Activated B cell treated with CpG ODN at 0.5 μM for 24 hours (primary cell): ENCODE results near the gene CEP78. TPM values are rescaled to one million over a fixed set of nuclear protein-coding genes. Genes with fewer than 3 reads are reported as not detected.
A peak's percentile ranks its signal among the peaks of the same experiment; 100 is the strongest.

Experiments
- ATAC-seq: fragments of 200-7000 bp; cut with Tn5 transposase; one replicate; pipeline ENCODE4 v1.10.0; 2021; ENCODE audit warnings: low read depth, mild to moderate bottlenecking, moderate library complexity
- CTCF ChIA-PET: fragments of 350-600 bp; sonication (Branson Sonifier 250); formaldehyde crosslinking; loops from one replicate; lab custom pipeline; 2021; ENCODE audit warnings: antibody characterized with exemption; lab: Charles Lee
- POLR2A ChIA-PET: fragments of 350-600 bp; sonication (Branson Sonifier 250); formaldehyde crosslinking; loops from one replicate; lab custom pipeline; 2021; ENCODE audit warnings: antibody characterized with exemption; lab: Charles Lee
- DNase-seq: peaks from one replicate; pipeline ENCODE4 v3.0.0; 2022
- H3K27ac Mint-ChIP-seq: one replicate; pipeline ENCODE4 v1.8.0; 2020; ENCODE audit warnings: mixed read lengths
- H3K27me3 Mint-ChIP-seq: one replicate; pipeline ENCODE4 v1.8.0; 2021; ENCODE audit warnings: mixed read lengths
- H3K36me3 Mint-ChIP-seq: one replicate; pipeline ENCODE4 v1.8.0; 2021; ENCODE audit warnings: low read depth, mixed read lengths
- H3K4me1 Mint-ChIP-seq: one replicate; pipeline ENCODE4 v1.8.0; 2021; ENCODE audit warnings: mixed read lengths
- H3K4me3 Mint-ChIP-seq: one replicate; pipeline ENCODE4 v1.8.0; 2020; ENCODE audit warnings: mild to moderate bottlenecking, mixed read lengths
- H3K9me3 Mint-ChIP-seq: one replicate; pipeline ENCODE4 v1.8.0; 2020; ENCODE audit warnings: mixed read lengths
- intact Hi-C: fragments of 100-400 bp; cut with micrococcal nuclease; formaldehyde crosslinking; loops from one replicate; pipeline ENCODE4 v1.15.1; 2024
- total RNA-seq: library from RNA; stranded (reverse); gene quantifications from 2 replicates; pipeline ENCODE4 v1.2.3, GENCODE V29; 2022
- TF ChIP-seq, protein P1 (sequence below): fragments of 200-600 bp; IDR thresholded peaks from one replicate; pipeline ENCODE4 v1.8.0; 2022; ENCODE audit warnings: antibody characterized with exemption, mild to moderate bottlenecking

The CEP78 gene
- total RNA-seq, 1 donor from 2014 or later, result 18.1 TPM

DNA sequence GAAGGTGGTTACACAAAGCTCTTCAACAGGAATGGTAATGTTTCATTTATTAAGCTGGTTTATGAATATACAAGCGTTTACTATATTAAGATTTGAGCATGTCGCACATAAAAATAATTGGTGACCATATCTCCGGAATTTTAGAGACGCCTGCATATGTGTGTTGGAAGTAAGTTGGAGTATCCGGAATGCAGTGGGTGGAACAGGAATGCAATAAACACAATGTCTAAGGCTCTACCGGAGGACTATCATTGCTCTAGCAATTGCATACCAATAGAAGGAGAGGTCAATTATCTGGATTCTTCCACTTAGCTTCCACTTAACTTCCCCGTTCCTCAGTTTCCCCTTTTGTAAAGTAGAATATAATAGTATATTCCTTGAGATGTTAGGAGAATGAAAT, 1.1 kb upstream of the CEP78 start:
- ChIA-PET POLR2A (no interaction called here), CTCF (no interaction called here)
- Mint-ChIP-seq H3K9me3 (no peaks in the 10 kb centered on the region), H3K36me3 (peaks cover 3% of the 10 kb centered on the region), H3K4me3 (peak overlapping the region; percentile 97), H3K27me3 (no peaks in the 10 kb centered on the region), H3K4me1 (peaks cover 23% of the 10 kb centered on the region), H3K27ac (no peak overlapping the region)
- TF ChIP-seq, protein P1, sequence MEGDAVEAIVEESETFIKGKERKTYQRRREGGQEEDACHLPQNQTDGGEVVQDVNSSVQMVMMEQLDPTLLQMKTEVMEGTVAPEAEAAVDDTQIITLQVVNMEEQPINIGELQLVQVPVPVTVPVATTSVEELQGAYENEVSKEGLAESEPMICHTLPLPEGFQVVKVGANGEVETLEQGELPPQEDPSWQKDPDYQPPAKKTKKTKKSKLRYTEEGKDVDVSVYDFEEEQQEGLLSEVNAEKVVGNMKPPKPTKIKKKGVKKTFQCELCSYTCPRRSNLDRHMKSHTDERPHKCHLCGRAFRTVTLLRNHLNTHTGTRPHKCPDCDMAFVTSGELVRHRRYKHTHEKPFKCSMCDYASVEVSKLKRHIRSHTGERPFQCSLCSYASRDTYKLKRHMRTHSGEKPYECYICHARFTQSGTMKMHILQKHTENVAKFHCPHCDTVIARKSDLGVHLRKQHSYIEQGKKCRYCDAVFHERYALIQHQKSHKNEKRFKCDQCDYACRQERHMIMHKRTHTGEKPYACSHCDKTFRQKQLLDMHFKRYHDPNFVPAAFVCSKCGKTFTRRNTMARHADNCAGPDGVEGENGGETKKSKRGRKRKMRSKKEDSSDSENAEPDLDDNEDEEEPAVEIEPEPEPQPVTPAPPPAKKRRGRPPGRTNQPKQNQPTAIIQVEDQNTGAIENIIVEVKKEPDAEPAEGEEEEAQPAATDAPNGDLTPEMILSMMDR, result no peak
- intact Hi-C loops, result loop anchor here (5.0 to 10.0 kb wide), 2 partner anchors 38 to 200 kb away; partner anchors contain the start of gene GNAQ
- DNase-seq (no peak), ATAC-seq (no peak)

DNA sequence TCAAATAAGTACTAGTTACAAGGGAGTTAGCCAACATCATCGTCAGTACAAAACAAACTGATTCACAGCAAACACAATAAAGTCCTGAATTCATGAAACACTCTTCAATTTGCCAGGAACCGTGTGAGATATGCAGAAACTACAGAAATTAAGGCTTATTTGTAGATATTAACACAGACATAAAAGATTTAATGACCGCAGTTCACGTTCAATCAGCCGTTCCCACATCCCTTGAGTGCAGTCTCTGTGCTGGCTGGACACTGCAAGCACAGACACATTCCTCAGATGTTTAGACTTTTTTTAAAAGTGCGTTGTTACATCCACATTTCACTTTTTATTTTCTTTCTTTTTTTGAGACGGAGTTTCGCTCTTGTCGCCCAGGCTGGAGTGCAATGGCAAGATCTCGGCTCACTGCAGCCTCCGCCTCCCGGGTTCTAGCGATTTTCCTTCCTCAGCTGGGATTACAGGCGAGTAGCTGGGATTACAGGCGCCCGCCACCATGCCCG, 566 bp upstream of the CEP78 start:
- Mint-ChIP-seq H3K4me3 (peak overlapping the region; percentile 97), H3K27ac (peak overlapping the region; percentile 93), H3K36me3 (peaks cover 7% of the 10 kb centered on the region), H3K27me3 (no peaks in the 10 kb centered on the region), H3K9me3 (no peaks in the 10 kb centered on the region), H3K4me1 (peaks cover 23% of the 10 kb centered on the region)
- TF ChIP-seq, protein P1, result no peak
- CTCF ChIA-PET, result no interaction called here
- ATAC-seq, result no peak
- intact Hi-C loops, result loop anchor here (5.0 to 10.0 kb wide), 2 partner anchors 38 to 201 kb away; partner anchors contain the start of gene GNAQ
- POLR2A ChIA-PET, result interaction anchor here (1.6 kb wide), 1 partner anchor 62 kb away, joined by 10 read pairs; the partner anchor contains the start of gene PSAT1
- DNase-seq, result no peak

DNA sequence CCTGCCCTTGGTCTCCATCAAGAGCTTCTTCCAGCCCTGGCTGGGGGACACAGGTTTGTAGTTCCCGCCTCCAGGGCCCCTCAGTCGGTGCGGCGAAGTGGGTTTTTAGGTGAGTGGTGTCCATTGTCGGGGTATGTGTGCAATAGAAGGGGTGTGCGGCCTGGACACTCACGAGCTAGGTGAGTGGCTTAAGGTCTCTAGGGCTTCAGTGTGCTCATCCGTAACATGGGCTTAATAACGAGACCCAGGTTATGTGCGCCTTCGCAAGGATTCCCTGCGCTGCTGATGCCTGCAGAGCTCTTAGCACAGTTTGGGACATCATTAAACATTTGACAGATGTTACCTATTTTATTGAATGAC, 656 bp downstream of the CEP78 start:
- CTCF ChIA-PET, result no interaction called here
- no peaks in the 10 kb centered on the region for H3K27me3 Mint-ChIP-seq
- POLR2A ChIA-PET, result interaction anchor here (0.7 to 1.6 kb wide), 2 partner anchors 61 to 712 kb away, joined by 10 to 15 read pairs; partner anchors contain the start of gene PSAT1
- intact Hi-C loops, result loop anchor here (1.0 to 10.0 kb wide), 5 partner anchors 39 to 1334 kb away; partner anchors contain the start of genes GNAQ, PSAT1, TLE4 and VPS13A
- no peaks in the 10 kb centered on the region for H3K9me3 Mint-ChIP-seq
- no peak for ATAC-seq
- peaks cover 17% of the 10 kb centered on the region for H3K36me3 Mint-ChIP-seq
- H3K27ac Mint-ChIP-seq, result peak overlapping the region; percentile 58
- TF ChIP-seq, protein P1, result no peak
- peaks cover 23% of the 10 kb centered on the region for H3K4me1 Mint-ChIP-seq
- H3K4me3 Mint-ChIP-seq, result peak overlapping the region; percentile 97
- no peak for DNase-seq

DNA sequence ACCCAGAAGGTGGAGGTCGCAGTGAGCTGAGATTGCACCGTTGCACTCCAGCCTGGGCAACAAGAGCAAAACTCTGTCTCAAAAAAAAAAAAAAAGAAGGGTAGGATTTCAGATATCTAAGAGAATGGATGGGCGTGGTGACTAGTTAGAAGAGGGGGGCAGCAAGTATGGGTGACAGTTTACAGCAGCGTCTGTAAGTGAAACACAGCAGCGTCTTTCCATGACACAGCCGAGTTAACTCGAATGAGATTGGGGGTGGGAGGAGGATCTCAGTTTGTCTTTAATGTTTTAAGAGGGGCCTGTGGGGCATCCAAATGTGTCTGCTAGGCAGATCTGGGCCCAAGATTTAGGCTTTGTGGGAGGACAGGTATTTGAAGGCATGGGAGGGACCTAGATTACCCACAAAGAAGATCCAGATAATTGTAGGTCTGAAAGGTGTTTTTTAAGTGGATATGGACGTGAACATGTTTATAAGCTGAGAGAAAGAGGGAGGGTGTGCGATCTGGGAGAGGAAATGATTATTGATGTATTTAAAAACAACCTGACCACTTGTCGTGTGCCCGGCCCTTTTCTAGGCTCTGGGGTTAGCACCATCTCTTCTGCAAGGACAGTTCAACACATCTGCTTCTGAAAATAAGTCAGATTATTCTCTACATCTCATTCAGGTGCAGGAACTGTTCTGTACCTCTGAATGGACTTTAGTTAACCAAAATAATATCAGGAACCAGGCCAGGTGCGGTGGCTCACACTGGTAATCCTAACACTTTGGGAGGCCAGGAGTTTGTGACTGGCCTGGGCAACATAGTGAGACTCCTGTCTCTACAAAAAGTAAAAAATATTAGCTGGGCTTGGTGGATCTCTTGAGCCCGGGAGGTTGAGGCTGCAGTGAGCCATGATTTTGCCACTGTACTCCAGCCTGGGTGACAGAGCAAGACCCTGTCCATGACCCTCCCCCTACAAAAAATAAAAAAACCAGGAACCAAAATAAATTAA, 2.5 kb downstream of the CEP78 start:
- intact Hi-C loops, result loop anchor here (5.0 to 10.0 kb wide), 2 partner anchors 41 to 204 kb away; partner anchors contain the start of gene GNAQ
- H3K36me3 Mint-ChIP-seq, result peaks cover 26% of the 10 kb centered on the region
- H3K4me1 Mint-ChIP-seq, result peaks cover 23% of the 10 kb centered on the region
- H3K4me3 Mint-ChIP-seq, result no peak overlapping the region
- POLR2A ChIA-PET, result interaction anchor here (1.0 kb wide), 1 partner anchor 58 kb away, joined by 3 read pairs; no protein-coding TSS in a partner anchor
- CTCF ChIA-PET, result no interaction called here
- no peak overlapping the region for H3K27ac Mint-ChIP-seq
- DNase-seq, result no peak
- TF ChIP-seq, protein P1, result no peak
- H3K27me3 Mint-ChIP-seq, result no peaks in the 10 kb centered on the region
- ATAC-seq, result no peak
- no peaks in the 10 kb centered on the region for H3K9me3 Mint-ChIP-seq

DNA sequence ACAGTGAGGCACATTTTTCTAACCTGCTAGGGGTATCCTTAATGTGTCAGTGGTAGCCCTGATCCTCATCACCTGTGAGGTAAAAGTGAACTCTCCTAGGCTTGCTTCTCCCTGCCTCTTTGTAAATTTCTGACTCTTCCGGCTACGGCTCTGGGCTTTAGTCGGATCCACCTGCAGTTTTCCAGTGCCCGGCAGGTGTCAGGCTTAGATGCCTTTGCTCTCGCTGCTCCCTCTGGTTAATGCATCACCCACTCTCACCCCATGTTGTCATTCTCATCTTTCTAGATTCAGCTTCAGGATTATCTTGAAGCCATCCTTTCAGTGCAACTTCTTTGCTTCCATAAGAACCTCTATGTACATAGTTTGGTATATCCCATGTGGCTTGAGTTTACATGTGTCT, 3.6 kb downstream of the CEP78 start:
- no peak overlapping the region for H3K4me3 Mint-ChIP-seq
- ChIA-PET POLR2A (interaction anchor here (1.0 kb wide), 1 partner anchor 57 kb away, joined by 3 read pairs; no protein-coding TSS in a partner anchor), CTCF (no interaction called here)
- no peak for DNase-seq
- H3K27me3 Mint-ChIP-seq, result no peaks in the 10 kb centered on the region
- intact Hi-C loops, result loop anchor here (5.0 to 10.0 kb wide), 2 partner anchors 42 to 205 kb away; partner anchors contain the start of gene GNAQ
- peaks cover 23% of the 10 kb centered on the region for H3K4me1 Mint-ChIP-seq
- H3K36me3 Mint-ChIP-seq, result peaks cover 32% of the 10 kb centered on the region
- H3K27ac Mint-ChIP-seq, result no peak overlapping the region
- ATAC-seq, result no peak
- TF ChIP-seq, protein P1, result no peak
- H3K9me3 Mint-ChIP-seq, result no peaks in the 10 kb centered on the region
